H1 (cell line): ENCODE results near the gene PTDSS2. TPM values are rescaled to one million over a fixed set of nuclear protein-coding genes. Genes with fewer than 3 reads are reported as not detected.

Experiments used
- CTCF ChIA-PET: fragments of 300-600 bp; sonication (Branson Sonifier 250); formaldehyde crosslinking; loops from one replicate; lab custom pipeline; 2021; ENCODE audit not compliant: partially characterized antibody; lab: Charles Lee
- POLR2A ChIA-PET: fragments of 300-600 bp; sonication (Branson Sonifier 250); formaldehyde crosslinking; loops from one replicate; lab custom pipeline; 2021; ENCODE audit warnings: inconsistent platforms; ENCODE audit not compliant: partially characterized antibody; lab: Charles Lee
- DNase-seq, 2 experiments: peaks; one replicate each; pipeline versions ENCODE4 v3.0.0 to v3.0.0-alpha.2; 2010 to 2022; ENCODE audit warnings: low spot score in 2 of 2, low read depth in 1 of 2, mixed read lengths in 1 of 2
- FAIRE-seq: peaks from 2 replicates; lab custom pipeline; 2011; peaks lifted over from hg19 to GRCh38; lab: Jason Lieb, UNC
- H2AFZ ChIP-seq: 2 replicates; pipeline ENCODE4 v1.8.1; 2012; ENCODE audit warnings: low read length, inconsistent platforms
- H2AK5ac ChIP-seq: 2 replicates; pipeline ENCODE4 v1.6.1; 2013; ENCODE audit warnings: low read depth, low read length
- H2BK120ac ChIP-seq: replicated peaks from 2 replicates; pipeline ENCODE3; 2013; ENCODE audit warnings: low read depth, low read length, inconsistent platforms
- H2BK12ac ChIP-seq: 2 replicates; pipeline ENCODE4 v1.6.1; 2013; ENCODE audit warnings: low read depth, low read length
- H2BK15ac ChIP-seq: 2 replicates; pipeline ENCODE4 v1.6.1; 2013; ENCODE audit warnings: low read length
- H2BK20ac ChIP-seq: 2 replicates; pipeline ENCODE4 v1.6.1; 2013; ENCODE audit warnings: low read length
- H2BK5ac ChIP-seq: 2 replicates; pipeline ENCODE4 v1.6.1; 2013; ENCODE audit warnings: low read depth, low read length
- H3K14ac ChIP-seq: 2 replicates; pipeline ENCODE4 v1.6.1; 2013; ENCODE audit warnings: inconsistent platforms; ENCODE audit not compliant: insufficient read length
- H3K18ac ChIP-seq: 2 replicates; pipeline ENCODE4 v1.6.1; 2013; ENCODE audit warnings: low read length; ENCODE audit errors: extremely low read depth
- H3K23ac ChIP-seq: 2 replicates; pipeline ENCODE4 v1.6.1; 2013; ENCODE audit warnings: inconsistent platforms; ENCODE audit not compliant: insufficient read length
- H3K23me2 ChIP-seq: 2 replicates; pipeline ENCODE4 v1.6.1; 2013; ENCODE audit warnings: low read depth, low read length
- H3K27ac ChIP-seq: 2 replicates; pipeline ENCODE4 v1.6.1; 2011; ENCODE audit warnings: low read depth, low read length, inconsistent platforms
- H3K27me3 ChIP-seq, 4 experiments: replicated peaks in 1 of 4; 1 replicate in 1 of 4; 2 replicates in 3 of 4; pipeline versions ENCODE4 v1.6.1 to v1.8.1; 2011 to 2013; ENCODE audit warnings: low read length in 3 of 4, mild to moderate bottlenecking in 3 of 4, inconsistent platforms in 2 of 4, mixed read lengths in 2 of 4, moderate library complexity in 1 of 4; ENCODE audit not compliant: control insufficient read depth in 3 of 4, insufficient read depth in 3 of 4; ENCODE audit errors: extremely low read depth in 1 of 4
- H3K36me3 ChIP-seq, 4 experiments: 2 replicates each; pipeline versions ENCODE4 v1.6.1 to v1.8.1; 2011 to 2013; ENCODE audit warnings: mild to moderate bottlenecking in 4 of 4, low read length in 3 of 4, moderate library complexity in 2 of 4, control low read depth in 1 of 4, inconsistent platforms in 1 of 4; ENCODE audit not compliant: insufficient read depth in 4 of 4, control insufficient read depth in 2 of 4
- H3K4ac ChIP-seq: replicated peaks from 2 replicates; pipeline ENCODE3; 2013; ENCODE audit warnings: low read length, low read depth, mixed read lengths, inconsistent platforms; ENCODE audit not compliant: insufficient read length
- H3K4me1 ChIP-seq, 4 experiments: replicated peaks in 1 of 4; 1 replicate in 1 of 4; 2 replicates in 3 of 4; pipeline versions ENCODE4 v1.6.1 to v1.8.1; 2011 to 2013; ENCODE audit warnings: low read length in 3 of 4, inconsistent platforms in 2 of 4, mixed read lengths in 1 of 4; ENCODE audit not compliant: insufficient read depth in 4 of 4, control insufficient read depth in 3 of 4
- H3K4me2 ChIP-seq, 2 experiments: 2 replicates each; pipeline versions ENCODE4 v1.6.1 to v1.8.1; 2011 to 2013; ENCODE audit warnings: low read depth in 2 of 2, low read length in 2 of 2, control low read depth in 1 of 2, inconsistent platforms in 1 of 2, mild to moderate bottlenecking in 1 of 2; ENCODE audit not compliant: insufficient read depth in 1 of 2
- H3K4me3 ChIP-seq, 4 experiments: fragments of 200-600, 300-600 bp in 1 of 4; sonication (generic), shearing (Covaris generic), sonication (Bioruptor Twin) in 1 of 4; 2 replicates each; pipeline versions ENCODE4 v1.5.1 to v1.8.1; 2011 to 2016; ENCODE audit warnings: low read length in 4 of 4, low read depth in 3 of 4, control low read depth in 2 of 4, inconsistent platforms in 2 of 4, mild to moderate bottlenecking in 2 of 4, mixed read lengths in 1 of 4, moderate library complexity in 1 of 4; ENCODE audit not compliant: insufficient read depth in 2 of 4; ENCODE audit errors: extremely low read depth in 1 of 4
- H3K56ac ChIP-seq: replicated peaks from 2 replicates; pipeline ENCODE3; 2013; ENCODE audit warnings: low read depth, mild to moderate bottlenecking, mixed read lengths, low read length, inconsistent platforms; ENCODE audit not compliant: insufficient read length
- H3K79me1 ChIP-seq: 2 replicates; pipeline ENCODE4 v1.6.1; 2013; ENCODE audit warnings: low read depth, low read length, control low read depth
- H3K79me2 ChIP-seq, 2 experiments: 2 replicates each; pipeline versions ENCODE4 v1.6.1 to v1.8.1; 2012 to 2013; ENCODE audit warnings: low read length in 2 of 2, mild to moderate bottlenecking in 2 of 2, inconsistent platforms in 1 of 2; ENCODE audit not compliant: insufficient read depth in 2 of 2, control insufficient read depth in 1 of 2
- H3K9ac ChIP-seq, 4 experiments: replicated peaks in 1 of 4; 1 replicate in 1 of 4; 2 replicates in 3 of 4; pipeline versions ENCODE4 v1.6.1 to v1.8.1; 2011 to 2013; ENCODE audit warnings: low read depth in 3 of 4, low read length in 3 of 4, control low read depth in 2 of 4, mild to moderate bottlenecking in 2 of 4, moderate library complexity in 2 of 4, inconsistent platforms in 1 of 4; ENCODE audit errors: extremely low read depth in 1 of 4
- H3K9me3 ChIP-seq, 2 experiments: 2 replicates each; pipeline versions ENCODE4 v1.6.1 to v1.8.1; 2012 to 2013; ENCODE audit warnings: mild to moderate bottlenecking in 2 of 2, moderate library complexity in 2 of 2, control low read depth in 1 of 2, inconsistent platforms in 1 of 2, low read depth in 1 of 2, low read length in 1 of 2, mixed read lengths in 1 of 2; ENCODE audit not compliant: insufficient read depth in 2 of 2
- H4K20me1 ChIP-seq, 2 experiments: replicated peaks in 1 of 2; 2 replicates each; pipeline versions ENCODE3 to v1.8.1; 2011 to 2013; ENCODE audit warnings: inconsistent platforms in 2 of 2, low read length in 2 of 2, mild to moderate bottlenecking in 1 of 2; ENCODE audit not compliant: insufficient read depth in 2 of 2, control insufficient read depth in 1 of 2
- H4K5ac ChIP-seq: 2 replicates; pipeline ENCODE4 v1.6.1; 2013; ENCODE audit warnings: low read length, low read depth, mixed read lengths, inconsistent platforms; ENCODE audit not compliant: insufficient read length
- H4K8ac ChIP-seq: 2 replicates; pipeline ENCODE4 v1.8.0; 2013; ENCODE audit warnings: mild to moderate bottlenecking, moderate library complexity, low read length, inconsistent platforms; ENCODE audit not compliant: insufficient read depth; ENCODE audit errors: extremely low read depth
- H4K91ac ChIP-seq: replicated peaks from 2 replicates; pipeline ENCODE3; 2013; ENCODE audit warnings: low read length, mixed read lengths, inconsistent platforms; ENCODE audit not compliant: insufficient read length
- ATF3 ChIP-seq: IDR thresholded peaks from 2 replicates; pipeline ENCODE4 v1.6.1; 2011; ENCODE audit warnings: low read depth, mild to moderate bottlenecking, low read length; ENCODE audit not compliant: insufficient read depth
- BRCA1 ChIP-seq: IDR thresholded peaks from 2 replicates; pipeline ENCODE4 v1.6.1; 2012; ENCODE audit warnings: low read depth, low read length, improper control_type of control experiment
- CTBP2 ChIP-seq: IDR thresholded peaks from 2 replicates; pipeline ENCODE4 v1.7.0; 2011; ENCODE audit warnings: borderline replicate concordance, mild to moderate bottlenecking, moderate library complexity, mixed read lengths, low read length; ENCODE audit not compliant: insufficient read depth, insufficient read length
- GTF2F1 ChIP-seq: IDR thresholded peaks from 2 replicates; pipeline ENCODE4 v1.6.1; 2012; ENCODE audit warnings: low read depth, low read length, improper control_type of control experiment, borderline replicate concordance
- JUN ChIP-seq: IDR thresholded peaks from 2 replicates; pipeline ENCODE4 v1.6.1; 2011; ENCODE audit warnings: low read depth, mild to moderate bottlenecking, improper control_type of control experiment, low read length
- KDM4A ChIP-seq: IDR thresholded peaks from one replicate; pipeline ENCODE4 v1.7.1; 2012; ENCODE audit warnings: low read depth, mild to moderate bottlenecking, moderate library complexity, low read length, inconsistent platforms; ENCODE audit not compliant: severe bottlenecking
- POLR2AphosphoS5 ChIP-seq: IDR thresholded peaks from 2 replicates; pipeline ENCODE4 v1.6.1; 2011; ENCODE audit warnings: low read depth, low read length
- SIN3A ChIP-seq, 2 experiments: IDR thresholded peaks in 1 of 2; conservative IDR thresholded peaks in 1 of 2; 2 replicates each; pipeline ENCODE4 v1.6.1; 2011 to 2012; ENCODE audit warnings: low read length in 2 of 2, improper control_type of control experiment in 1 of 2, low read depth in 1 of 2, mild to moderate bottlenecking in 1 of 2
- SIRT6 ChIP-seq: IDR thresholded peaks from one replicate; pipeline ENCODE4 v1.7.1; 2012; ENCODE audit warnings: low read length, inconsistent platforms
- SP4 ChIP-seq: IDR thresholded peaks from 2 replicates; pipeline ENCODE4 v1.6.1; 2012; ENCODE audit warnings: low read length, inconsistent platforms
- YY1 ChIP-seq: IDR thresholded peaks from 2 replicates; pipeline ENCODE4 v1.6.1; 2011; ENCODE audit warnings: low read depth, mild to moderate bottlenecking, low read length
- WGBS, 2 experiments: shearing (Covaris generic) in 1 of 2; methylation state at CpG; one replicate each; pipeline versions ENCODE4 v1.1.6 to v1.1.7; 2013 to 2015; ENCODE audit warnings: low lambda C conversion rate in 2 of 2, mixed read lengths in 2 of 2, inconsistent platforms in 1 of 2, low coverage in 1 of 2, missing lambda C conversion rate in 1 of 2; ENCODE audit not compliant: insufficient replicate concordance in 2 of 2, insufficient coverage in 1 of 2, insufficient read length in 1 of 2; ENCODE audit errors: extremely low coverage in 1 of 2, missing lambda C conversion rate in 1 of 2; 5-methylcytosine and 5-hydroxymethylcytosine counted together
- polyA plus RNA-seq, 7 experiments: library from polyadenylated mRNA; depleted of rRNA in 3 of 7; stranded (reverse) in 5 of 7; unstranded in 2 of 7; fragments of >200 nt in 5 of 7; fragments of 200-250 nt in 2 of 7; gene quantifications; 1 replicate in 5 of 7; 2 replicates in 1 of 7; 4 replicates in 1 of 7; pipeline versions ENCODE4 v1.2.1 to v1.2.3, GENCODE V29; 2011 to 2013; ENCODE audit warnings: missing spikeins in 2 of 7, mixed read lengths in 2 of 7
- total RNA-seq: library from RNA; stranded (reverse); fragmentation: NEBNext Ultra II Directional; extraction: Animal tissue kit (Norgen Biotek cat#: 25700); gene quantifications from 2 replicates; pipeline ENCODE4 v1.2.1, GENCODE V29; 2021

Gene PTDSS2
- total and polyA plus RNA-seq, 2 of the 8 experiments (the other 6 are each of a cell fraction or from before 2014, with no cell fraction given) = 48.7 to 68.2 TPM

- POLR2A ChIA-PET = interaction anchor here (1.4 to 1.7 kb wide), 3 partner anchors 9 to 80 kb away, joined by 3 to 11 read pairs (median 4); partner anchors contain the start of gene RNH1
- FAIRE-seq (no peak), DNase-seq (peak in 1 of 2 experiments; percentile 52)
- TF ChIP-seq SIN3A (conservative IDR thresholded peaks at IDR 0.05 in 1 of 2, IDR thresholded peaks at IDR 0.05 in 1 of 2; ENCODE audit: low read depth in 1 of 2, low read length in 2 of 2) (no peak), SP4 (no peak), GTF2F1 (no peak), ATF3 (no peak), YY1 (no peak), POLR2AphosphoS5 (peak; percentile 51; the same call in 1 of the 2 replicates), BRCA1 (no peak), JUN (no peak), CTBP2 (no peak), KDM4A (no peak), SIRT6 (no peak)
These were observed 46.9 kb downstream of the PTDSS2 start for GRCh38 chr11:496834-497564.

More at GRCh38 chr11:496834-497564, 46.9 kb downstream of the PTDSS2 start:
- H3K27me3 ChIP-seq = no peaks in the 10 kb centered on the region
- H3K4ac ChIP-seq = no peak overlapping the region
- WGBS, 2 experiments = 95% methylated on average over 33 of the region's 34 CpGs; no CpG with 5 or more reads in 1 of the 2 experiments
- peaks cover 4 to 11% of the 10 kb centered on the region in 2 experiments for H4K20me1 ChIP-seq
- no peak overlapping the region for H4K5ac ChIP-seq
- H3K79me2 ChIP-seq = no peaks in the 10 kb centered on the region
- peaks cover 17 to 50% (median 33%) of the 10 kb centered on the region in 4 experiments; a peak in 7 of 8 replicates for H3K36me3 ChIP-seq
- H3K18ac ChIP-seq = no peak overlapping the region
- no peak overlapping the region for H3K14ac ChIP-seq
- no peaks in the 10 kb centered on the region; the same call in none of the 2 replicates for H3K79me1 ChIP-seq
- H3K4me1 ChIP-seq = no peaks in the 10 kb centered on the region
- no peak overlapping the region; the same call in 1 of the 2 replicates for H2BK15ac ChIP-seq
- no peak overlapping the region for H3K9ac ChIP-seq
- no peak overlapping the region for H4K8ac ChIP-seq
- no peak overlapping the region for H2BK12ac ChIP-seq
- H2AFZ ChIP-seq = no peak overlapping the region
- no peaks in the 10 kb centered on the region for H3K23me2 ChIP-seq
- H3K9me3 ChIP-seq = peaks cover 11 to 19% of the 10 kb centered on the region in 2 experiments; a peak in 3 of 4 replicates
- no peak overlapping the region for H3K4me2 ChIP-seq
- H3K23ac ChIP-seq = no peak overlapping the region
- no peak overlapping the region for H2BK120ac ChIP-seq
- H3K27ac ChIP-seq = no peak overlapping the region
- no peak overlapping the region for H2BK20ac ChIP-seq
- H3K56ac ChIP-seq = no peak overlapping the region
- CTCF ChIA-PET = interaction anchor here (1.7 kb wide), 1 partner anchor 49 kb away, joined by 5 read pairs; no protein-coding TSS in a partner anchor
- H2BK5ac ChIP-seq = peak overlapping the region; percentile 18; the same call in 1 of the 2 replicates
- no peak overlapping the region for H3K4me3 ChIP-seq
- peak overlapping the region; percentile 29 for H2AK5ac ChIP-seq
- H4K91ac ChIP-seq = peak overlapping the region; percentile 65
